HL-60/S4 treated with phorbol 12-myristate 13-acetate at 8.2 ng/mL for 4 days and 3 days (cell line): ENCODE results near the gene ASB10.

Experiments
- in situ Hi-C: fragments of 300-500 bp; cut with MboI; formaldehyde crosslinking; loops from 2 replicates; pipeline ENCODE4 v1.15.0; 2022; ENCODE audit warnings: low sequenced_read_pairs

The ASB10 gene

GRCh38 chr7:151186640-151187408 lies at the start of gene ASB10:
Gene ASB10 (minus strand): TSS chr7:151187250. CDS start chr7:151187130, 120 bp downstream.
- in situ Hi-C loops, result no loop called here

DNA sequence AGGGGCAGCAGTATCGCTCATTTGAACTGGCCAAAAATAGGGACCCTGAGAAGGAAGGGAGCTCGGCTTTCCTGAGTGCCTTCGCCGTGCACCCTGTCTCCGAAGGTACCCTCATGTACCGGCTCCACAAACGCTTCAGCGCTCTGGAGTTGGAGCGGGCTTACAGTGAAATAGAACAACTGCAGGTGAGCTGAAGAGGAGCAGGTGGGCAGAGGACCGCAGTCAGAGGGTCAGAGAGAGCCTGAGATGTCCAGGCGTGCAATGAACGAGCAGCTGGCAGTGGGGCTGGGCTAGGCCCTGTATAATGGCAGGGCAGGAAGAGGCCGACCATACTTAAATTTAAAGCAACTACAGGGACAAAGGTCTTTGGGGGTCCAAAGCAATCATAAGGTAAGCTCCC lies 49.4 kb upstream of the ASB10 start:
- in situ Hi-C loops, result no loop called here

DNA sequence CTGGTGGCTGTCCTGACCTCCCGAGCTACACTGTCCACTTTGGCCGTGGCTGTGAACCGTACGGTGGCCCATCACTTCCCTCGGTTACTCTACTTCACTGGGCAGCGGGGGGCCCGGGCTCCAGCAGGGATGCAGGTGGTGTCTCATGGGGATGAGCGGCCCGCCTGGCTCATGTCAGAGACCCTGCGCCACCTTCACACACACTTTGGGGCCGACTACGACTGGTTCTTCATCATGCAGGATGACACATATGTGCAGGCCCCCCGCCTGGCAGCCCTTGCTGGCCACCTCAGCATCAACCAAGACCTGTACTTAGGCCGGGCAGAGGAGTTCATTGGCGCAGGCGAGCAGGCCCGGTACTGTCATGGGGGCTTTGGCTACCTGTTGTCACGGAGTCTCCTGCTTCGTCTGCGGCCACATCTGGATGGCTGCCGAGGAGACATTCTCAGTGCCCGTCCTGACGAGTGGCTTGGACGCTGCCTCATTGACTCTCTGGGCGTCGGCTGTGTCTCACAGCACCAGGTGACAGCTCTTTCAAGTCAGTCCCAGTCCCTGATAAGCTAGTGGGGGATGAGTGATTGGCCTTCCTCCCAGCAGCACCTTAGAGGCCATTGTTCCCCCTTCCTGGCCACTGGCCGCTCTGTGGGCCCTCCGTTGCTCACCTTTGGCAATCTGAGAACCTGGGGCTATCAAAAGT lies 48.2 kb upstream of the ASB10 start:
- in situ Hi-C loops, result no loop called here

DNA sequence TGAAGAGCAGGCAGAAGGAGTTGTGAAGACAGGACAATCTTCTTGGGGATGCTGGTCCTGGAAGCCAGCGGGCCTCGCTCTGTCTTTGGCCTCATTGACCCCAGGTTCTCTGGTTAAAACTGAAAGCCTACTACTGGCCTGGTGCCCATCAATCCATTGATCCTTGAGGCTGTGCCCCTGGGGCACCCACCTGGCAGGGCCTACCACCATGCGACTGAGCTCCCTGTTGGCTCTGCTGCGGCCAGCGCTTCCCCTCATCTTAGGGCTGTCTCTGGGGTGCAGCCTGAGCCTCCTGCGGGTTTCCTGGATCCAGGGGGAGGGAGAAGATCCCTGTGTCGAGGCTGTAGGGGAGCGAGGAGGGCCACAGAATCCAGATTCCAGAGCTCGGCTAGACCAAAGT lies 46.8 kb upstream of the ASB10 start:
- in situ Hi-C loops, result no loop called here

DNA sequence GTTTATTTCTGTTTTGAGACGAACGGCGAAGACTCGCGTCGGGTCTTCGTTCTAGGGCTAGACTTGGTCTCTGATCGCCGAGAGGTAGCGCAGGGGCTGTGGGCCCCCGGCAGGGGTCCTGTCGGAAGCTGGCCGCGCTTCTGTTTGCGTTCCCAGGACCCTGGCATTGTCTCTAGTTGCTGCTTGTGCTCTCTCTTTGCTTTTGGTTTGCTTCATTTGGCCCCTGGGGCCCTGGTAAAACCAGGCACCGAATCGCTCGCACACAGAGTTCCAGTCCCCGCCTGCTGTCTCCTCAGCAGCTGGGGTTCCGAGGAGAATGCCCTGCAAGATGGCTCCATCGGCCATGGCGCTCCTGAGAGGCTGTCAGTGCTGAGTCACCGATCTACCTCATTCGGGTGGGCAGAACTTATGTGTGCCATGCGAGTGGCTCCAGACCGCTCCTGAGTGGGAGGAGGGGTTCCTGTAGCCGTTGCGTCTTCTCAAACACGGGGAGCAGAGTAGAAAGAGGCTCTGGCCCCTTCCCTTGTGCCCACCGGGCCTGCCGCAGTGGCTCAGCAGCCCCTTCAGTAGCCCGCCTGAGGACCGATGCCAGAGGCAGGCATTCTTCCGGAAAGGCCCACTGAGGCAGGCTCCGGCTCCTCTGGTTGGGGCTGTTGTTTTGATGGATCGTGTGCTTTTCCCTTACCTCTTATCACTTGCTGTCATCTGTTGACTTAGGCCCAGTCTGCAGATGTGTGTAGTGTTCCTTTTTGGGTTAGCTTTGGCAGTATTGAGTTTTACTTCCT lies 46.1 kb upstream of the ASB10 start:
- in situ Hi-C loops, result no loop called here

DNA sequence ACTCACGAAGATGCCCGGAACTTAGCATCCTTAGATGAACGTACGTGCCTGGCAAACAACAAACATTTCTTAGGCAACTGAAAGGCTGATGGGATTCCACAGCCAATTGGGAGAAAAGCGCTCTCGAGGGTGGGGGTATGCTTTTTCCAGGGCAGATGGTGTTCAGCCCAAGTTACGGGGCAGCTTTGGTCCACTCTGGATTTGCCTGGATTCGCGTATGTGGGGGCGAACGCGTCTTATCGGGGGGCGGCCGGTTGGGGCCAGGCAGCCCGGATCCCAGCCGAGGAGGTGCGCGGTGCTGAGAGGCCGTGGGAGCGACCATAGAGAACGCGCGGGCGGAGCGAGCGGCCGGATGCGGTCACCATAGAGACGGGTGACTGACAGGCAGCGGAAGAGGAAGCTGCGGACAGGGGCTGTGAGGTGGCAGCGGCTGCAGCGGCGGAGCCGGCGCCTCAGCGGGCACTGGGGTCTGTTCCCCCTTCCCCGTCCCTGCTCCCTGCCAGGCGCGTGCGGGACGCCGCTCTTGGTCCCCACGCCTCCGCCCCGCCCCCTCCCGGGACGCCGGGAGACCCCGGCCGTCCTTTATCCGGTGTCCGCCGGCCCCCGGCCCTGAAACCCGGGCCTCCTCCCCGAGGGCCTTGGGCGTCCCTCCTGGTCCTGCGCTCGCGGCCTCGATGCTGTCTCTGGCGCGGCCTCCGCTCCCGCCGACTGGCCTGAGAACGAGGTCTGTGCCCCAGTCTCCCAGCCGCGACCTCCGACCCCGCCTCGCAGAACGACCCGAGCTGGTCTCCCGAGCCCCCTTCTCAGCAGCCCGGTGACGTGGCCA lies 45.3 kb upstream of the ASB10 start, which contains the start of gene CHPF2:
Gene CHPF2, plus strand, starts transcription at position 393 of the 826 bp plus-strand sequence. CDS start 1,529 bp downstream, outside the sequence.
- in situ Hi-C loops, result no loop called here

GRCh38 chr7:151231080-151231479 lies 44.0 kb upstream of the ASB10 start:
- in situ Hi-C loops, result no loop called here

GRCh38 chr7:151229249-151229648 lies 42.2 kb upstream of the ASB10 start:
- in situ Hi-C loops, result no loop called here

DNA sequence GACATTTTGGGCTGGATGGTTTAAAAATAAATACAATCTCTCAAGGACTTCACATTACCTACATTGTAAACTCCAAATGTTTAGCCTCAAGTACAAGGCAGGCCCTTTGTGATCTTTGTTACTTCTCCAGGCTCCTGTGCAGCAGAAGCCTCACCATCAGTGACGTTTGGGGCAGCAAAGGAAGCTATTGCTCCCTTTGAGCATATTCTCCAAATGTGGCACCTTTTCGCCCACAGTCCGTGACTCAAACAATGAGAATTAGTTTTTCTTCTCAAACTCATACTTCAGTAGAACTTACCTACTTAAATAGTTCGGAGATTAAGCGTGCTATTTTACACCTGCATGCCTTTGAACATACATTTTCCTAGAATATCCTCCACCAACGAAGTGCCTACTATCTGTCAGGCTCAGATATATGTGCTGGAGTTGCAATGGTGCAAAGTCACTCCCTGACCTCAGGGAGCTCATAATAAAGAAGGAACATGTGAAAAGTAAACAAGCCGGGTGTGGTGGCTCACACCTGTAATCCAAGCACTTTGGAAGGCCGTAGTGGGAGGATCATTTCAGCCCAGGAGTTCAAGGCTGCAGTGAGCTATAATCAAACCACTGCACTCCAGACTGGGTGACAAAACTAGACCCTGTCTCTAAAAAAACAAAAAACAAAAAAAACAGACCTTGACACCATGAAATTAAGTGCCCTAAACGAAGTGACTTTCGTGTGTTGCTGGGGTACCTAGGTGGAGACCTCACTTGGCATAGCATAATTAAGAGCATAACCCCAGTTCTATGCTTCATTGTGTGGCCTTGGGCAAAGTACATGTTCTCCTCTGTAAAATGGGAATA lies 41.2 kb upstream of the ASB10 start:
- in situ Hi-C loops, result no loop called here

DNA sequence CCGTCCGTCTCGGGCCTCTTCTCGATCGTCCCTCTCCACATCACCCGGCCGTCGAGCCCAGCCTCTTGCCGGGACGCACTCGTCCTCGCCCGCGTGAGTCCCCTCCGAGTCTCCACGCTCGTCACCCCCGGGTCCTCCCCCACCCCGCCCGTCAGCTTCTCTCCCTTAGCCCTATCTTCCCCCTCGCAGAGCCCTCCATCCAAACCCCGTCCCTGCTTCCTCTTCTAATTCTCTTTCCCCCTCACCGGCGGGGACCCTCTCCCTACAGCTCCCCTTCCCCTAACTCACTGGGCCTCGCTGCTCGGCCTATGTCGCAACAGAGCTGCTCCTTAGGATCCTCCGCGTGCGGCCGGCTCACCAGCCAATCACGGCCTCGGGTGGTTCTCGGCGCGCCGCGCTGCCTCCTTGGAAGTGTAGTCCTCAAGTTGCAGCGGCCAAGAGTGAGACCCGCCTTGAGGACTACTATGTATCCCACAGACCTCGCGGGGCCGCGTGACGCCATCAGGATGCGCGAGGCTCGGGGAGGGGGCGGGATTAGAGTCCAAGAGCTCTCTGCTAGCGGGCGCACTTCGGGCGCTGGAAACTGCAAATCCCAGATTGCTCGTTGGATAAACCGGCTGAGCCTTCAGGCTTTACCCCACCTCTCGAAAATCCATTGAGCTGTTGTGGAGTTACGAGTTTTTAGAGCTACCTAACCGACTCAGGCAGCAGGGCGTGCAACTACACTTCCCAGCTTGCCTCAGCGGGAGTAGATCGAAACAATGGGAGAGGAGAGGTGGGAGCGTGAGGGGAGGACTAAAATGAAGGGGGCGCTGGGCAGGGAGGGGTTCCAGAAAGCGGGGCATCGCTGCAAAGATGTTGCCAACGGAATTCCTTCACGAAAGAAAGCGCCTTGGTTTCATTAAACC lies 40.1 kb upstream of the ASB10 start, which contains the start of gene ABCF2:
Gene ABCF2, minus strand, starts transcription at position 331 of the 908 bp plus-strand sequence. CDS start 747 bp downstream, outside the sequence.
- in situ Hi-C loops, result no loop called here

DNA sequence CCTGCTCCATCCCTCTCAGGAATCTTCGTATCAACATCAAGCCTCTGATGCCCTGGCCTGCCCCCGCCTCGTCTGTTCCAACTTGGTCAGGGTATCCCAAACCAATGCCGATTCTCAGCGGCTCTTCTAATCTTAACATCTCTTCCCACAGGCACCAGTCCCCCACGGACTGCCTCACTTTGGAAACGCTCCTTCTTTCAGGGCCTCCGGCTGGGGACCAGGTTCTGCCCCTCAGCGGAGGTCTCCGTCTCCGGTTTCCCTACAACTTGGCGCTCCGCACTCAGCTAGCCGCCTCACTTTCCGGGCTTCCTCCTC lies 39.5 kb upstream of the ASB10 start:
- in situ Hi-C loops, result no loop called here

GRCh38 chr7:151225948-151226510 lies 39.0 kb upstream of the ASB10 start:
- in situ Hi-C loops, result no loop called here

DNA sequence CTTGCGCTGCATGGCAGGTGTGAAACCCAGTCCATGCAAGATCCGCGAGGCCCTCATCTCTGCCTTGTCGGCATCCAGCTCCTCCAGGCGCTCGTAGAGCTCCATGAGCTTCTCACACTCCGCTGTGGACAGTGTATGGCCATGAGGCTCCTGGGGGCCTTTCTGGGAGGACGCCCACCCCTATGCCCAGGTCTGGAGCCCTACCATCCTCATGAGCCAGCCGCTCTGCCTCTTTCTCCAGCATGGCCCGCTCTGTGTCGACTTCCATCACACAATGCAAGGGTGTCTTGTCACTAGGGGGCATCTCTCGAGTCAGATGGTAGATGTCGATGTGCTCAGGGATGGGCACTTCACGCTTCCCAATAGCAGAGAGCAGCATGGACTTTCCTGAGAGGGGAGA lies 36.7 kb upstream of the ASB10 start:
- in situ Hi-C loops, result no loop called here

DNA sequence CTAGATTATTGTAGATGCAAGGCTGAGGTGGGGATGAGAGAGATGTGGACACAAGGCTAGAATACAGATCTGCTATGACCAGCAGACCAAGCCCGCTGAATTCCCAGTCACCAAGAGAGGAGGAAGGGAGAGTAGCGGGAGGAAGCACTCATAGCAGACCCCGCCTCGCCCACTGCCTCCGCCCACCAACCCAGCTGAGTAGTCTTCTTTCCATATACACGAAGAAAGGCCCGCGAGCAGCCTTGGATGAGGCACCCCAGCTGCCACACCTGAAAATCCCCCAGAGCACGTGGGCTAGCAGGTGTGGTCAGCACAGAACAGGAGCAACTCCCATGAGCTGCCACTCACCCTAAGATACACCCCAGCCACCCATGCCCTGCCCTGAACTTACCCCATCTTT lies 31.1 kb upstream of the ASB10 start:
- in situ Hi-C loops, result no loop called here

GRCh38 chr7:151215396-151215795 lies 28.3 kb upstream of the ASB10 start:
- in situ Hi-C loops, result no loop called here

DNA sequence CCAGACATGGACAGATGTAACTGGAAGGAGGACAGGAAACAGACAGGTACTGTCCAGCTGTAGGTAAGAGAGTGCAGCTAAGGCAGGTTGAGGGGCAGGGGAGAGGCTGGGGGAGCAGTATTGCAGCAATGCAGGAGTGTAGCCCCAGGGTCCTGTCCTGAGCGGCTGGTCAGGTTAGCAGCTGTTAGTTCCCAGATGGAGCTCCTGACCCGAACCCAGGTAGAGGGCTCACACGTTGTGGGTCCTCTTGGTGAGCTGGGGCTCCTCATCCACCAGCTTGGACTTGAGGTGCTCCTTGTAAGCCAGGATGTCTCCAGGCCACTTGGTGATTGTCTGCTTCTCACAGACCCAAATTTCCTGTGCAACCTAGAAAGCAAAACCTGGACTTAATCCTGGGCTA lies 26.8 kb upstream of the ASB10 start:
- in situ Hi-C loops, result no loop called here

DNA sequence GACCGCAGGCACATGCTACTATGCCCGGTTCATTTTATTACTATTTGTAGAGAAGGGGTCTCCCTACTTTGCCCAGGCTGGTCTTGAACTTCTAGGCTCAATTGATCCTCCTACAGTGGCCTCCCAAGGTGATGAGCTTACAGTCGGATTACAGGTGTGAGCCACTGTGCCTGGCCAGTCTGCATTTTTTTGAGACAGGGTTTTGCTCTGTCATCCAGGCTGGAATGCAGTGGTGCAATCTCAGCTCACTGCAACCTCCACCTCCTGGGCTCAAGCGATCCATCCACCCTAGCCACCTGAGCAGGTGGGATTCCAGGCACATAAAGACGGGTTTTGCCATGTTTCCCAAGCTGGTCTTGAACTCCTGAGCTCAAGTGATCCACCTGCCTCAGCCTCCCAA lies 25.6 kb upstream of the ASB10 start:
- in situ Hi-C loops, result no loop called here

GRCh38 chr7:151211155-151211772 lies 24.2 kb upstream of the ASB10 start:
- in situ Hi-C loops, result no loop called here
